HepG2 (cell line): Measurements from ENCODE around the gene TMED6. TPM values are rescaled to one million over a fixed set of nuclear protein-coding genes. Genes with fewer than 3 reads are reported as not detected.
A peak's percentile ranks its signal among the peaks of the same experiment; 100 is the strongest.

Experiments
- ARNT ChIP-seq: fragments of 450-650 bp; IDR thresholded peaks from 2 replicates; pipeline ENCODE4 v1.6.1; 2017
- DNMT1 ChIP-seq: sonication (generic); formaldehyde crosslinking; IDR thresholded peaks from 2 replicates; pipeline ENCODE4 v1.5.1; 2020; ENCODE audit warnings: mild to moderate bottlenecking, missing genetic modification reagents
- FOXJ3 ChIP-seq: sonication (generic); formaldehyde crosslinking; IDR thresholded peaks from 2 replicates; pipeline ENCODE4 v1.4.0; 2020; ENCODE audit warnings: missing genetic modification reagents, mild to moderate bottlenecking, borderline replicate concordance
- GFI1 ChIP-seq: sonication (generic); formaldehyde crosslinking; IDR thresholded peaks from 2 replicates; pipeline ENCODE4 v1.5.0; 2020; ENCODE audit warnings: missing genetic modification reagents, mild to moderate bottlenecking, borderline replicate concordance
- MEIS1 ChIP-seq: sonication (generic); formaldehyde crosslinking; IDR thresholded peaks from 2 replicates; pipeline ENCODE4 v1.9.0; 2021; ENCODE audit warnings: mild to moderate bottlenecking, missing genetic modification reagents, moderate library complexity, borderline replicate concordance
- NR3C1 ChIP-seq: sonication (generic); formaldehyde crosslinking; IDR thresholded peaks from 2 replicates; pipeline ENCODE4 v1.4.0; 2020; ENCODE audit warnings: missing genetic modification reagents
- RCOR2 ChIP-seq: IDR thresholded peaks from 2 replicates; pipeline ENCODE4 v1.6.1; 2016; ENCODE audit warnings: missing biosample characterization, missing genetic modification reagents
- RORA ChIP-seq: sonication (generic); formaldehyde crosslinking; IDR thresholded peaks from 2 replicates; pipeline ENCODE4 v1.5.0; 2020; ENCODE audit warnings: mild to moderate bottlenecking, missing genetic modification reagents, moderate library complexity
- SOX5 ChIP-seq: IDR thresholded peaks from 2 replicates; pipeline ENCODE4 v1.6.1; 2016; ENCODE audit warnings: borderline replicate concordance
- TOPORS ChIP-seq: sonication (generic); formaldehyde crosslinking; IDR thresholded peaks from 2 replicates; pipeline ENCODE4 v1.8.0; 2023; ENCODE audit warnings: mild to moderate bottlenecking, missing genetic modification reagents
- U2AF2 ChIP-seq: fragments of 200-400 bp; formaldehyde crosslinking; IDR thresholded peaks from 2 replicates; pipeline ENCODE4 v1.6.1; 2017; ENCODE audit warnings: low read depth, mild to moderate bottlenecking, low read length
- ZNF614 ChIP-seq: IDR thresholded peaks from 2 replicates; pipeline ENCODE4 v1.6.1; 2018; ENCODE audit warnings: missing biosample characterization, missing genetic modification reagents, inconsistent platforms, borderline replicate concordance
- ZNF615 ChIP-seq: sonication (generic); formaldehyde crosslinking; IDR thresholded peaks from 2 replicates; pipeline ENCODE4 v1.5.0; 2020; ENCODE audit warnings: mild to moderate bottlenecking, missing genetic modification reagents, borderline replicate concordance
- polyA plus RNA-seq, 8 experiments: library from polyadenylated mRNA; depleted of rRNA in 3 of 8; stranded (reverse) in 7 of 8; unstranded in 1 of 8; fragments of >200 nt; fragmentation: Illumina TruSeq in 4 of 8; extraction: Trizol in 4 of 8; gene quantifications; 2 replicates each; pipeline versions ENCODE4 v1.2.1 to v1.2.3, GENCODE V29; 2011 to 2016; ENCODE audit warnings: low read depth in 4 of 8, missing spikeins in 1 of 8, mixed read lengths in 1 of 8; ENCODE audit not compliant: insufficient read depth in 1 of 8
- total RNA-seq, 5 experiments: library from RNA; depleted of rRNA; stranded (reverse); fragments of >200 nt; fragmentation: Illumina TruSeq; extraction: Trizol; gene quantifications; 2 replicates each; pipeline ENCODE4 v1.2.3, GENCODE V29; 2016; ENCODE audit warnings: low read depth in 1 of 5
- TF ChIP-seq, protein P1 (sequence below): sonication (generic); formaldehyde crosslinking; IDR thresholded peaks from 2 replicates; pipeline ENCODE4 v1.5.1; 2020; ENCODE audit warnings: missing genetic modification reagents, mild to moderate bottlenecking, borderline replicate concordance
- TF ChIP-seq, protein P2 (sequence below): sonication (generic); formaldehyde crosslinking; IDR thresholded peaks from 2 replicates; pipeline ENCODE4 v1.4.0; 2020; ENCODE audit warnings: missing genetic modification reagents, borderline replicate concordance
- TF ChIP-seq, protein P3 (sequence below): sonication (generic); formaldehyde crosslinking; IDR thresholded peaks from 2 replicates; pipeline ENCODE4 v1.5.1; 2020; ENCODE audit warnings: mild to moderate bottlenecking, missing genetic modification reagents, moderate library complexity
- TF ChIP-seq, protein P4 (sequence below): sonication (generic); formaldehyde crosslinking; IDR thresholded peaks from 2 replicates; pipeline ENCODE4 v1.5.0; 2020; ENCODE audit warnings: mild to moderate bottlenecking, missing genetic modification reagents

Gene TMED6
- total and polyA plus RNA-seq, 2 of the 13 experiments (the other 11 are each of a cell fraction or from before 2014, with no cell fraction given), result 9.8 to 14.4 TPM

DNA sequence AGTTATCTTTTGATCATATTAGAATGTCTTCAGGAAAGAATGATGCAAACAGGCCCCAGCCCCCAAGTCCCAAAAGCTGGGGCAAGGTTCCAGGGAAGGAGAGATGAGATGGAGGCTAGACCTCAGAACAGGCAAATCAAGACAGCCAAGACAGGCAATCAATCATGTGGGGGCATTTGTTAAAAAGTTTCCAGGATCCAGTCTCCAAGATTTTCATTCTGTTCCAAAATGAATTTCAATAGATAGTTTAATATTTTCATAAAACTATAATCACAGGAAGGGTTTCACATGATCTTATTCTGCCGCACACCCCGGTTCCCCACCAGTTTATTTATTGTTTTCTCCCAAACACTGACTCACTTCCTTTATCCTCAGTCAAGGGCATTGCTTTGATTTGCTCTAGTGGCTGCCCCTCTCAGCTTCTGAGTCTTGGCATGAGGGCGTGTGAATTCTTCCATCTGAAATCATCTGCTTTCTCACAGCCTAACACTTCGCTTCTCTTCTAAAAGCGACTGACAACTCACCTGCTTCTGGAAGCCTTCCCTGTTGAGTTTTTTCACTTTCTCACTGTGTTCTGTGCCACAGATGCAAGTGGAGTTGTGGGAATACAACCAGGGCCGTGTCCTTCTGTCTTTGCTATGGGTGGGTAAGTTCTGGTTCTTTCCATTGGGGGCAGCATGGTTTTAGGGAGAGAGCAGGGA lies 46.4 kb upstream of the TMED6 start (continued):
- TF ChIP-seq, protein P1, sequence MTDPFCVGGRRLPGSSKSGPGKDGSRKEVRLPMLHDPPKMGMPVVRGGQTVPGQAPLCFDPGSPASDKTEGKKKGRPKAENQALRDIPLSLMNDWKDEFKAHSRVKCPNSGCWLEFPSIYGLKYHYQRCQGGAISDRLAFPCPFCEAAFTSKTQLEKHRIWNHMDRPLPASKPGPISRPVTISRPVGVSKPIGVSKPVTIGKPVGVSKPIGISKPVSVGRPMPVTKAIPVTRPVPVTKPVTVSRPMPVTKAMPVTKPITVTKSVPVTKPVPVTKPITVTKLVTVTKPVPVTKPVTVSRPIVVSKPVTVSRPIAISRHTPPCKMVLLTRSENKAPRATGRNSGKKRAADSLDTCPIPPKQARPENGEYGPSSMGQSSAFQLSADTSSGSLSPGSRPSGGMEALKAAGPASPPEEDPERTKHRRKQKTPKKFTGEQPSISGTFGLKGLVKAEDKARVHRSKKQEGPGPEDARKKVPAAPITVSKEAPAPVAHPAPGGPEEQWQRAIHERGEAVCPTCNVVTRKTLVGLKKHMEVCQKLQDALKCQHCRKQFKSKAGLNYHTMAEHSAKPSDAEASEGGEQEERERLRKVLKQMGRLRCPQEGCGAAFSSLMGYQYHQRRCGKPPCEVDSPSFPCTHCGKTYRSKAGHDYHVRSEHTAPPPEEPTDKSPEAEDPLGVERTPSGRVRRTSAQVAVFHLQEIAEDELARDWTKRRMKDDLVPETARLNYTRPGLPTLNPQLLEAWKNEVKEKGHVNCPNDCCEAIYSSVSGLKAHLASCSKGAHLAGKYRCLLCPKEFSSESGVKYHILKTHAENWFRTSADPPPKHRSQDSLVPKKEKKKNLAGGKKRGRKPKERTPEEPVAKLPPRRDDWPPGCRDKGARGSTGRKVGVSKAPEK (CRISPR knock-in tag), result 0 out of 2 replicates have a peak, but pooled peaks have one; percentile 39
- TF ChIP-seq RORA (CRISPR knock-in tag) (no peak), ARNT (no peak), GFI1 (CRISPR knock-in tag) (peak; percentile 90), NR3C1 (CRISPR knock-in tag) (no peak), U2AF2 (no peak), TOPORS (CRISPR knock-in tag) (no peak), SOX5 (no peak; the same call in 1 of the 2 replicates), ZNF615 (CRISPR knock-in tag) (no peak), ZNF614 (CRISPR knock-in tag) (peak; percentile 92), DNMT1 (CRISPR knock-in tag) (no peak), MEIS1 (CRISPR knock-in tag) (no peak), RCOR2 (CRISPR knock-in tag) (peak; percentile 58; the same call in 1 of the 2 replicates), FOXJ3 (no peak; the same call in 1 of the 2 replicates)
- TF ChIP-seq, protein P2, sequence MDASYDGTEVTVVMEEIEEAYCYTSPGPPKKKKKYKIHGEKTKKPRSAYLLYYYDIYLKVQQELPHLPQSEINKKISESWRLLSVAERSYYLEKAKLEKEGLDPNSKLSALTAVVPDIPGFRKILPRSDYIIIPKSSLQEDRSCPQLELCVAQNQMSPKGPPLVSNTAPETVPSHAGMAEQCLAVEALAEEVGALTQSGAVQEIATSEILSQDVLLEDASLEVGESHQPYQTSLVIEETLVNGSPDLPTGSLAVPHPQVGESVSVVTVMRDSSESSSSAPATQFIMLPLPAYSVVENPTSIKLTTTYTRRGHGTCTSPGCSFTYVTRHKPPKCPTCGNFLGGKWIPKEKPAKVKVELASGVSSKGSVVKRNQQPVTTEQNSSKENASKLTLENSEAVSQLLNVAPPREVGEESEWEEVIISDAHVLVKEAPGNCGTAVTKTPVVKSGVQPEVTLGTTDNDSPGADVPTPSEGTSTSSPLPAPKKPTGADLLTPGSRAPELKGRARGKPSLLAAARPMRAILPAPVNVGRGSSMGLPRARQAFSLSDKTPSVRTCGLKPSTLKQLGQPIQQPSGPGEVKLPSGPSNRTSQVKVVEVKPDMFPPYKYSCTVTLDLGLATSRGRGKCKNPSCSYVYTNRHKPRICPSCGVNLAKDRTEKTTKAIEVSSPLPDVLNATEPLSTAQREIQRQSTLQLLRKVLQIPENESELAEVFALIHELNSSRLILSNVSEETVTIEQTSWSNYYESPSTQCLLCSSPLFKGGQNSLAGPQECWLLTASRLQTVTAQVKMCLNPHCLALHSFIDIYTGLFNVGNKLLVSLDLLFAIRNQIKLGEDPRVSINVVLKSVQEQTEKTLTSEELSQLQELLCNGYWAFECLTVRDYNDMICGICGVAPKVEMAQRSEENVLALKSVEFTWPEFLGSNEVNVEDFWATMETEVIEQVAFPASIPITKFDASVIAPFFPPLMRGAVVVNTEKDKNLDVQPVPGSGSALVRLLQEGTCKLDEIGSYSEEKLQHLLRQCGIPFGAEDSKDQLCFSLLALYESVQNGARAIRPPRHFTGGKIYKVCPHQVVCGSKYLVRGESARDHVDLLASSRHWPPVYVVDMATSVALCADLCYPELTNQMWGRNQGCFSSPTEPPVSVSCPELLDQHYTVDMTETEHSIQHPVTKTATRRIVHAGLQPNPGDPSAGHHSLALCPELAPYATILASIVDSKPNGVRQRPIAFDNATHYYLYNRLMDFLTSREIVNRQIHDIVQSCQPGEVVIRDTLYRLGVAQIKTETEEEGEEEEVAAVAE (CRISPR knock-in tag), result peak; percentile 56; the same call in 1 of the 2 replicates
- TF ChIP-seq, protein P3, sequence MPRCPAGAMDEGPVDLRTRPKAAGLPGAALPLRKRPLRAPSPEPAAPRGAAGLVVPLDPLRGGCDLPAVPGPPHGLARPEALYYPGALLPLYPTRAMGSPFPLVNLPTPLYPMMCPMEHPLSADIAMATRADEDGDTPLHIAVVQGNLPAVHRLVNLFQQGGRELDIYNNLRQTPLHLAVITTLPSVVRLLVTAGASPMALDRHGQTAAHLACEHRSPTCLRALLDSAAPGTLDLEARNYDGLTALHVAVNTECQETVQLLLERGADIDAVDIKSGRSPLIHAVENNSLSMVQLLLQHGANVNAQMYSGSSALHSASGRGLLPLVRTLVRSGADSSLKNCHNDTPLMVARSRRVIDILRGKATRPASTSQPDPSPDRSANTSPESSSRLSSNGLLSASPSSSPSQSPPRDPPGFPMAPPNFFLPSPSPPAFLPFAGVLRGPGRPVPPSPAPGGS (CRISPR knock-in tag), result no peak
- TF ChIP-seq, protein P4, sequence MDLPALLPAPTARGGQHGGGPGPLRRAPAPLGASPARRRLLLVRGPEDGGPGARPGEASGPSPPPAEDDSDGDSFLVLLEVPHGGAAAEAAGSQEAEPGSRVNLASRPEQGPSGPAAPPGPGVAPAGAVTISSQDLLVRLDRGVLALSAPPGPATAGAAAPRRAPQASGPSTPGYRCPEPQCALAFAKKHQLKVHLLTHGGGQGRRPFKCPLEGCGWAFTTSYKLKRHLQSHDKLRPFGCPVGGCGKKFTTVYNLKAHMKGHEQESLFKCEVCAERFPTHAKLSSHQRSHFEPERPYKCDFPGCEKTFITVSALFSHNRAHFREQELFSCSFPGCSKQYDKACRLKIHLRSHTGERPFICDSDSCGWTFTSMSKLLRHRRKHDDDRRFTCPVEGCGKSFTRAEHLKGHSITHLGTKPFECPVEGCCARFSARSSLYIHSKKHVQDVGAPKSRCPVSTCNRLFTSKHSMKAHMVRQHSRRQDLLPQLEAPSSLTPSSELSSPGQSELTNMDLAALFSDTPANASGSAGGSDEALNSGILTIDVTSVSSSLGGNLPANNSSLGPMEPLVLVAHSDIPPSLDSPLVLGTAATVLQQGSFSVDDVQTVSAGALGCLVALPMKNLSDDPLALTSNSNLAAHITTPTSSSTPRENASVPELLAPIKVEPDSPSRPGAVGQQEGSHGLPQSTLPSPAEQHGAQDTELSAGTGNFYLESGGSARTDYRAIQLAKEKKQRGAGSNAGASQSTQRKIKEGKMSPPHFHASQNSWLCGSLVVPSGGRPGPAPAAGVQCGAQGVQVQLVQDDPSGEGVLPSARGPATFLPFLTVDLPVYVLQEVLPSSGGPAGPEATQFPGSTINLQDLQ (CRISPR knock-in tag), result no peak
